Ovary (tissue), 9 donors: Measurements from ENCODE around the gene WDR59. TPM values are rescaled to one million over a fixed set of nuclear protein-coding genes. Genes with fewer than 3 reads are reported as not detected.
A peak's percentile ranks its signal among the peaks of the same experiment; 100 is the strongest.

Experiments
- DNase-seq, 5 donors: peaks; one replicate each; pipeline ENCODE4 v3.0.0-alpha.2; 2019 to 2020
- H3K27ac ChIP-seq, 2 donors: fragments of 200-600 bp; one replicate each; pipeline versions ENCODE4 v1.5.1 to v1.8.0; 2019 to 2022
- H3K27me3 ChIP-seq: fragments of 200-600 bp; one replicate; pipeline ENCODE4 v1.8.0; 2022
- H3K36me3 ChIP-seq: fragments of 200-600 bp; sonication (generic); one replicate; pipeline ENCODE4 v1.5.1; 2019
- H3K4me1 ChIP-seq: one replicate; pipeline ENCODE4 v1.8.1; 2013; ENCODE audit warnings: mild to moderate bottlenecking, moderate library complexity; ENCODE audit not compliant: insufficient read depth
- H3K4me3 ChIP-seq: fragments of 200-600 bp; sonication (generic); one replicate; pipeline ENCODE4 v1.5.1; 2017
- H3K9me3 ChIP-seq, 2 donors: fragments of 200-600 bp in 1 of 2; sonication (generic) in 1 of 2; one replicate each; pipeline versions ENCODE4 v1.5.1 to v1.8.1; 2013 to 2019; ENCODE audit warnings: mild to moderate bottlenecking in 1 of 2, moderate library complexity in 1 of 2
- CTCF ChIP-seq, 3 donors: fragments of 450-650 bp in 2 of 3; fragments of 200-600 bp in 1 of 3; IDR thresholded peaks; one replicate each; pipeline versions ENCODE4 v1.5.1 to v1.8.0; 2016 to 2022; ENCODE audit warnings: antibody characterized with exemption in 3 of 3, mild to moderate bottlenecking in 1 of 3
- EP300 ChIP-seq: sonication (generic); formaldehyde crosslinking; IDR thresholded peaks from one replicate; pipeline ENCODE4 v1.6.1; 2017; ENCODE audit warnings: antibody characterized with exemption
- POLR2A ChIP-seq: fragments of 450-650 bp; IDR thresholded peaks from one replicate; pipeline ENCODE4 v1.6.1; 2017; ENCODE audit warnings: antibody characterized with exemption, mild to moderate bottlenecking, moderate library complexity
- WGBS, 3 donors: extraction: QIAGEN DNeasy Blood & Tissue Kit in 1 of 3; methylation state at CpG; one replicate each; pipeline versions ENCODE4 v1.1.5 to v1.1.7; 2013 to 2017; 5-methylcytosine and 5-hydroxymethylcytosine counted together
- intact Hi-C, 4 donors: fragments of 100-400 bp; cut with DNase I; formaldehyde crosslinking; loops; one replicate each; pipeline versions ENCODE4 v1.11.0 to v1.15.1; 2022 to 2023
- polyA plus RNA-seq, 2 donors: library from polyadenylated mRNA; stranded (reverse); fragments of 200-250 nt in 1 of 2; fragments of 350-450 nt in 1 of 2; fragmentation: Illumina TruSeq in 1 of 2; extraction: RNeasy Lipid Tissue Mini Kit (QIAGEN cat#74804) in 1 of 2; gene quantifications; one replicate each; pipeline ENCODE4 v1.2.3, GENCODE V29; 2013 to 2014
- total RNA-seq, 7 donors: library from RNA; depleted of rRNA in 2 of 7; stranded (reverse); fragments of >200 nt in 2 of 7; fragmentation: NEBNext Ultra II Directional in 3 of 7; extraction: Animal tissue kit (Norgen Biotek cat#: 25700) in 3 of 7; gene quantifications; one replicate each; pipeline versions ENCODE4 v1.1.0 to v1.2.4, GENCODE V29; 2016 to 2023
- donor health status: DM: no; HTN: no; CAD: no; lungs with moderate emphysema.
- donor health status: DM: no; HTN: no; CAD: no.
- donor health status: Bipolar disorder and iron deficiency.
- donor health status: DM: yes; HTN: yes; CAD: no.
- donor health status: DM: no; HTN: no; CAD: no.
- donor health status: DM: yes; HTN: yes; CAD: no.

WDR59 gene
- total and polyA plus RNA-seq, 9 donors, result 23.6 to 82.3 (median 59.3) TPM

DNA sequence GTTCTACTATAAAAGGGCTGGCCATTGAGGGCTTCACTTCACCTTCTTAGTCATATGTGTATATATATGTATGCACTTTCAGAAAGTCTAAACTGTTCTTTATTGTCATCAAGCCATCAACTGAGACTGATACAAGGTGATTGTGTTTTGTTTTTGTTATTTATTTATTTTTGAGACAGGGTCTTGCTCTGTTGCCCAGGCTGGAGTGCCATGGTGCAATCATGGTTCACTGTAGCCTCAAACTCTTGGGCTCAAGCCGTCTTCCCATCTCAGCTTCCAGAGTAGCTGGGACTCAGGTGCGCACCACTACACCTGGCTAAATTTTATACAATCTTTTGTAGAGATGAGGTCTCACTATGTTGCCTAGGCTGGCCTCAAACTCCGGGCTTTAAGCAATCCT lies 19.5 kb upstream of the WDR59 start:
- no peaks in the 10 kb centered on the region for H3K9me3 ChIP-seq
- TF ChIP-seq POLR2A (no peak), EP300 (no peak), CTCF (IDR thresholded peaks at IDR 0.05) (no peak)
- H3K36me3 ChIP-seq, result no peaks in the 10 kb centered on the region
- no peak for DNase-seq
- no peaks in the 10 kb centered on the region for H3K27me3 ChIP-seq
- no peak overlapping the region for H3K4me3 ChIP-seq
- intact Hi-C loops, result loop anchor here in 1 of 4 donors (5.0 kb wide), 1 partner anchor 43 kb away; no protein-coding TSS in a partner anchor
- 96 to 99% (median 97%) methylated on average over 3 of the region's 3 CpGs for WGBS, 3 donors
- H3K27ac ChIP-seq, result no peak overlapping the region
- H3K4me1 ChIP-seq, result peaks cover 1% of the 10 kb centered on the region

GRCh38 chr16:75003931-75004330 lies 19.0 kb upstream of the WDR59 start:
- H3K9me3 ChIP-seq, result no peaks in the 10 kb centered on the region
- H3K27me3 ChIP-seq, result no peaks in the 10 kb centered on the region
- H3K4me3 ChIP-seq, result no peak overlapping the region
- intact Hi-C loops, result loop anchor here in 1 of 4 donors (5.0 kb wide), 1 partner anchor 43 kb away; no protein-coding TSS in a partner anchor
- H3K4me1 ChIP-seq, result peaks cover 1% of the 10 kb centered on the region
- H3K36me3 ChIP-seq, result no peaks in the 10 kb centered on the region
- H3K27ac ChIP-seq, result no peak overlapping the region
- TF ChIP-seq CTCF (IDR thresholded peaks at IDR 0.05) (no peak), EP300 (no peak), POLR2A (no peak)
- WGBS, 3 donors, result 87 to 93% (median 87%) methylated on average over 5 of the region's 5 CpGs
- DNase-seq, result no peak

GRCh38 chr16:75002474-75002873 lies 17.6 kb upstream of the WDR59 start:
- Histone ChIP-seq H3K27me3 (no peaks in the 10 kb centered on the region), H3K4me3 (no peak overlapping the region), H3K36me3 (no peaks in the 10 kb centered on the region), H3K27ac (no peak overlapping the region), H3K9me3 (no peaks in the 10 kb centered on the region), H3K4me1 (peaks cover 1% of the 10 kb centered on the region)
- intact Hi-C loops, result loop anchor here in 1 of 4 donors (5.0 kb wide), 1 partner anchor 45 kb away; no protein-coding TSS in a partner anchor
- WGBS, 3 donors, result 42 to 55% (median 42%) methylated on average over 9 of the region's 9 CpGs
- no peak for DNase-seq
- no peak for TF ChIP-seq CTCF (IDR thresholded peaks at IDR 0.05)
- no peak for TF ChIP-seq POLR2A
- TF ChIP-seq EP300, result no peak

DNA sequence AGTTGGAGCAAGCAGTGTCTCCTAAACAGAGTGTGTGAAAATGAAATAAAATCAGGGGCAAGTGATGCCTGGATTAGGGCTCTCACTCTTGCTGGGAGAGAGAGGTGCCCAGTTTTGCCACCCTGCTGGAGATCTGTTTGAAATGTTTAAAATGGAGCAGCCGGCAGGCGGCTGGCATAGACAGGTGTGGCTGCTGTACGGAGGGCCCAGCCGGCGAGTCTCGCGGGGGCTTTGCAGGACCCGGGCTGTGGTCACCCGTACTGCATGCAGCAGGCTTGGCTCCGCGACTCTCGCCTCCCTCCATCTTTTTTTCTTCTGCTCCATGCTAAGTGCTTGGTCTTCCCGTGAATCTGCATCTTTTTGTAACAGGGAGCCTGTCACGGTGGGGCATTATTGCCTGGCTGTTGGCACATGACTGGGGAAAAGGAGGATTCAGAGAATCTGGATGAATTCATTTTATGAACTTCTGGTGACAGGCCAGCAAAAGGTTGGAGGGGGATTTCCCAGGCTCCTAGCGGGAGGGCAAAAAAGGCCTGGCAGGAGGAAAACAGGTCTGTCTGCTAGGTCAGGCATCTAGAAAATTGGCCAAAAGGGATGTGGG lies 15.7 kb upstream of the WDR59 start:
- intact Hi-C loops, result loop anchor here in 1 of 4 donors (5.0 kb wide), 1 partner anchor 47 kb away; no protein-coding TSS in a partner anchor
- peak overlapping the region; percentile 80 for H3K4me3 ChIP-seq
- no peaks in the 10 kb centered on the region for H3K9me3 ChIP-seq
- WGBS, 3 donors, result 7 to 20% (median 12%) methylated on average over 15 of the region's 15 CpGs
- TF ChIP-seq POLR2A (no peak), CTCF (IDR thresholded peaks at IDR 0.05) (no peak), EP300 (no peak)
- H3K27me3 ChIP-seq, result no peaks in the 10 kb centered on the region
- H3K27ac ChIP-seq, result no peak overlapping the region
- no peak for DNase-seq
- H3K4me1 ChIP-seq, result peaks cover 1% of the 10 kb centered on the region
- H3K36me3 ChIP-seq, result no peaks in the 10 kb centered on the region
